Measurements from ENCODE around the gene C2. TPM values are rescaled to one million over a fixed set of nuclear protein-coding genes. Genes with fewer than 3 reads are reported as not detected.

Gene C2
- total and polyA plus RNA-seq, 4 experiments from 2014 or later, result 2.1 to 3.2 TPM; not detected in 2

DNA sequence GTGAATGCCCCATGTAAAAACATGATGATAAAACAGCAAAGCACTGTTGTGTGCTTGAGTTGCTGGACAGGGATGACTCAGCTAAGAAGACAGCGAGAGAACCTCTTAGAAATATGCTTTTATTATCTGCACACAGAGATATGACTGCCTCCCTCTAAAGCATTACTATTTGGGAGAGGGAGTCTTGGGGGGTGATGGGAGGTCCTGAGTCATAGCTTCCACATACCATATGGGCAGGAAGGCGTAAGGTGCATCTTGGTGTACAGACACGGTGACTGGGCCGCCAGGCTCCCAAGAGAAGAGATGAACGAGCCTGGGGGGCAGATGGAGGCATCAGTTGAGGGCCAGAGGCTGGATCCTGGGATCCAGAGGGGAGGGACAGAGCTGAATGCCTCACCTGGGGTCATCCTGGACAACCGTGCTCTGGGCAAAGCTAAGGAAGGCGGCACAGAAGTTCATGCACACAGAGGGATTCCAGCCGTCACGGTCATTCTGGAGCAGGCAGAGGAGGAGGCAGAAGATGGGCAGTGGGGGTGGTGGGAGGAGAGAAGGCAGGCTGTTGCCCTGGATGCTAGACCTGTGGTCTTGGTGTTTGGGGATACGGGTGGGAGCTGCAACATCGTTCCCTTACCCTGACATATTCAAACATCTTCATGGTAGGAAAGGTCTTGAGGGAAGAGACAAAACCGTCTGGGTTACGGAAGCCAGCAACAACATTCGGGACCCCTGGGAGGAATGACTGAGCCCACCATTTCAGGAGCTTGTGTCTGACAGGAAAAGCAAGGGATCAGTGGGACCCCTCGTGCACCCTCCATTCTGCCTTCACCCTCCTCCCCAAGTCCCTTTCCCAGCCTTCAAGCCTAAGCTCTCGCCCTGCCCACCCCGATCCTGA is 42.4 kb downstream of the C2 start:
- H3K4me1 ChIP-seq (ENCODE audit: insufficient read depth, low read length), result peaks cover 31% of the 10 kb centered on the region
- peak overlapping the region; percentile 89 to 100 (median 100) for H3K27ac Mint-ChIP-seq
- H3K4me3 ChIP-seq (ENCODE audit: low read length in 2 of 2), result no peak overlapping the region
- H3K4me1 Mint-ChIP-seq, result peaks cover 20 to 59% (median 31%) of the 10 kb centered on the region in 4 donors
- peaks cover 20 to 58% of the 10 kb centered on the region in 2 donors for H3K36me3 Mint-ChIP-seq
- intact Hi-C loops (cut with micrococcal nuclease), result loop anchor here (10.0 kb wide), 2 partner anchors 135 to 1305 kb away; partner anchors contain the start of genes B3GALT4, RPS18 and VPS52
- H3K27ac ChIP-seq (ENCODE audit: low read depth, low read length), result peak overlapping the region; percentile 99
- ChIA-PET POLR2A (ENCODE audit: partially characterized antibody) (interaction anchor here (2.6 to 7.5 kb wide), 3 partner anchors 11 to 226 kb away, joined by 8 to 195 read pairs (median 36); partner anchors contain the start of genes NELFE and SKIC2), CTCF (ENCODE audit: partially characterized antibody) (interaction anchor here (1.6 to 2.7 kb wide), 3 partner anchors 10 to 18 kb away, joined by 5 to 21 read pairs (median 7); partner anchors contain the start of genes NELFE and SKIC2)
- DNase-seq, result peak in 1 of 5 donors; percentile 16
- peak overlapping the region; percentile 61 to 98 (median 70) for H3K4me3 Mint-ChIP-seq
- no peaks in the 10 kb centered on the region for H3K27me3 Mint-ChIP-seq
- H3K27me3 ChIP-seq (ENCODE audit: insufficient read depth, low read length), result no peaks in the 10 kb centered on the region
- H3K36me3 ChIP-seq (ENCODE audit: insufficient read depth, low read length), result peaks cover 50% of the 10 kb centered on the region
- peaks cover 0 to 11% (median 0%) of the 10 kb centered on the region in 8 donors for H3K9me3 Mint-ChIP-seq
- H3K9me3 ChIP-seq (ENCODE audit: control insufficient read depth in 1 of 2, low read length in 2 of 2), result no peaks in the 10 kb centered on the region

DNA sequence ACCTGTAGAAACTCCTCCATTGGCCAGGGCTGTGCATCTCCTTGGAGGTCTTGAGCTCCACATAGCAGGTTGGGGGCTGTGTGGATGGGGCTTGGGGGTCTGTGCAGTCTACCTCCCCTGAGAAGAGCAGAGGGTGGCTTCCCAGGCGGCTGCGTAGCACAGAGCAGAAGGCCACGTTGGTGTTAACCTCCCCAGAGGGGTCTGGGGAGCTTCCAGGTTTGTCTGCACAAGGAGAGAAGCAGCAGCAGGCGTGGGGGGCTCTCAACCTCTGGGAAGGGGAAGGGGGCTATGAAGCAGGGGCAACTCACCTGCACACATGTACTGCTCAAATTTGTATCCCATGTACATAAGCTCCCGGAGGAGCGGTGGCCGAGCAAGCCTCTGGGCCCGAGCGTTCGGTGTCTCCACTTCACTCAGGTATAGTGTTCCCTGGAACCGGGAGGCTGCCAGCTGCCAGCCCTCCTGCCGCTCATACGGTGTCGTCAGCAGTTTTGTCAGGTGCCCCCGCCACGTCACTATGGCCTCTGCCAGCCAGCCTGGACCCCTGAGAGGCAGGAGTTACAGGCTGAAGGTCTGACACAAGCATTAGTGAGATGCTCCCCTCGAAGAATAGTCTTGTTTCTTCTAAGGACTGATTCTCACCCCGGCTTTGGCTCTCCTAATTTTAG is 43.2 kb downstream of the C2 start:
- POLR2A ChIA-PET (ENCODE audit: partially characterized antibody), result interaction anchor here (1.8 to 7.5 kb wide), 7 partner anchors 12 to 349 kb away, joined by 6 to 195 read pairs (median 17); partner anchors contain the start of genes EHMT2, GPSM3, NELFE and PRRC2A
- peak overlapping the region; percentile 99 for H3K27ac ChIP-seq (ENCODE audit: low read depth, low read length)
- Mint-ChIP-seq H3K4me1 (peaks cover 20 to 59% (median 31%) of the 10 kb centered on the region in 4 donors), H3K36me3 (peaks cover 20 to 52% of the 10 kb centered on the region in 2 donors), H3K9me3 (peaks cover 0 to 13% (median 0%) of the 10 kb centered on the region in 8 donors), H3K4me3 (peak overlapping the region; percentile 97 to 99 (median 98)), H3K27me3 (no peaks in the 10 kb centered on the region), H3K27ac (peak overlapping the region; percentile 100)
- no peaks in the 10 kb centered on the region for H3K27me3 ChIP-seq (ENCODE audit: insufficient read depth, low read length)
- intact Hi-C loops (cut with micrococcal nuclease), result loop anchor here (10.0 kb wide), 2 partner anchors 136 to 1304 kb away; partner anchors contain the start of genes B3GALT4, RPS18 and VPS52
- CTCF ChIA-PET (ENCODE audit: partially characterized antibody), result interaction anchor here (1.6 to 2.7 kb wide), 2 partner anchors 12 to 18 kb away, joined by 5 to 21 read pairs; partner anchors contain the start of genes NELFE and SKIC2
- H3K36me3 ChIP-seq (ENCODE audit: insufficient read depth, low read length), result peaks cover 46% of the 10 kb centered on the region
- peak in 1 of 5 donors; percentile 38 for DNase-seq
- peak overlapping the region in 1 of 2 donors; percentile 63 for H3K4me3 ChIP-seq (ENCODE audit: low read length in 2 of 2)
- no peaks in the 10 kb centered on the region for H3K9me3 ChIP-seq (ENCODE audit: control insufficient read depth in 1 of 2, low read length in 2 of 2)
- H3K4me1 ChIP-seq (ENCODE audit: insufficient read depth, low read length), result peaks cover 31% of the 10 kb centered on the region

GRCh38 chr6:31971279-31971992 is 43.9 kb downstream of the C2 start:
- ChIA-PET POLR2A (ENCODE audit: partially characterized antibody) (interaction anchor here (0.5 to 7.5 kb wide), 30 partner anchors 8 to 1608 kb away, joined by 3 to 195 read pairs (median 4); partner anchors contain the start of genes ATF6B, BAG6, DDX39B and EHMT2), CTCF (ENCODE audit: partially characterized antibody) (interaction anchor here (0.8 to 2.7 kb wide), 5 partner anchors 13 to 1000 kb away, joined by 3 to 21 read pairs (median 3); partner anchors contain the start of genes LY6G5C, NELFE and SKIC2)
- Histone ChIP-seq H3K9me3 (ENCODE audit: control insufficient read depth in 1 of 2, low read length in 2 of 2) (no peaks in the 10 kb centered on the region), H3K4me1 (ENCODE audit: insufficient read depth, low read length) (peaks cover 31% of the 10 kb centered on the region), H3K4me3 (ENCODE audit: low read length in 2 of 2) (peak overlapping the region; percentile 63 to 77), H3K27ac (ENCODE audit: low read depth, low read length) (peak overlapping the region; percentile 99), H3K36me3 (ENCODE audit: insufficient read depth, low read length) (peaks cover 40% of the 10 kb centered on the region), H3K27me3 (ENCODE audit: insufficient read depth, low read length) (no peaks in the 10 kb centered on the region)
- intact Hi-C loops (cut with micrococcal nuclease), result loop anchor here (10.0 kb wide), 2 partner anchors 137 to 1303 kb away; partner anchors contain the start of genes B3GALT4, RPS18 and VPS52
- H3K9me3 Mint-ChIP-seq, result peaks cover 0 to 13% (median 0%) of the 10 kb centered on the region in 8 donors
- peaks cover 20 to 59% (median 31%) of the 10 kb centered on the region in 4 donors for H3K4me1 Mint-ChIP-seq
- peak overlapping the region; percentile 97 to 99 (median 98) for H3K4me3 Mint-ChIP-seq
- peaks cover 20 to 48% of the 10 kb centered on the region in 2 donors for H3K36me3 Mint-ChIP-seq
- H3K27ac Mint-ChIP-seq, result peak overlapping the region; percentile 100
- peak in 1 of 5 donors; percentile 37 for DNase-seq
- no peaks in the 10 kb centered on the region for H3K27me3 Mint-ChIP-seq

GRCh38 chr6:31971993-31972708 is 44.6 kb downstream of the C2 start, which contains the start of gene DXO:
Gene DXO, minus strand, starts transcription at chr6:31972138. Its CDS starts 463 bp downstream, at chr6:31971675.
- Mint-ChIP-seq H3K36me3 (peaks cover 20 to 41% of the 10 kb centered on the region in 2 donors), H3K27ac (peak within 1 kb of the TSS; percentile 100), H3K4me1 (peaks cover 21 to 58% (median 32%) of the 10 kb centered on the region in 4 donors), H3K27me3 (no peaks in the 10 kb centered on the region), H3K4me3 (peak within 1 kb of the TSS; percentile 97 to 99 (median 98)), H3K9me3 (peaks cover 0 to 13% (median 0%) of the 10 kb centered on the region in 8 donors)
- Histone ChIP-seq H3K36me3 (ENCODE audit: insufficient read depth, low read length) (peaks cover 32% of the 10 kb centered on the region), H3K27me3 (ENCODE audit: insufficient read depth, low read length) (no peaks in the 10 kb centered on the region), H3K4me3 (ENCODE audit: low read length in 2 of 2) (peak within 1 kb of the TSS; percentile 63 to 77), H3K4me1 (ENCODE audit: insufficient read depth, low read length) (peaks cover 31% of the 10 kb centered on the region), H3K27ac (ENCODE audit: low read depth, low read length) (peak within 1 kb of the TSS; percentile 99), H3K9me3 (ENCODE audit: control insufficient read depth in 1 of 2, low read length in 2 of 2) (no peaks in the 10 kb centered on the region)
- intact Hi-C loops (cut with micrococcal nuclease), result loop anchor here (1.0 to 10.0 kb wide), 3 partner anchors 13 to 1303 kb away; partner anchors contain the start of genes B3GALT4, RPS18, SKIC2 and VPS52
- POLR2A ChIA-PET (ENCODE audit: partially characterized antibody), result interaction anchor here (0.5 to 7.5 kb wide), 34 partner anchors 8 to 1607 kb away, joined by 3 to 195 read pairs (median 4); partner anchors contain the start of genes ABHD16A, ATF6B, BAG6 and DDX39B
- peak; percentile 99 to 100 (median 99) for DNase-seq
- CTCF ChIA-PET (ENCODE audit: partially characterized antibody), result interaction anchor here (0.8 to 2.7 kb wide), 4 partner anchors 14 to 1000 kb away, joined by 3 to 21 read pairs (median 3); partner anchors contain the start of genes LY6G5C, NELFE and SKIC2

- Histone ChIP-seq H3K27ac (ENCODE audit: low read depth, low read length) (peak overlapping the region; percentile 99), H3K36me3 (ENCODE audit: insufficient read depth, low read length) (peaks cover 26% of the 10 kb centered on the region), H3K4me3 (ENCODE audit: low read length in 2 of 2) (peak overlapping the region; percentile 63 to 77), H3K4me1 (ENCODE audit: insufficient read depth, low read length) (peaks cover 31% of the 10 kb centered on the region), H3K9me3 (ENCODE audit: control insufficient read depth in 1 of 2, low read length in 2 of 2) (no peaks in the 10 kb centered on the region), H3K27me3 (ENCODE audit: insufficient read depth, low read length) (no peaks in the 10 kb centered on the region)
- no peak for DNase-seq
- H3K27me3 Mint-ChIP-seq, result no peaks in the 10 kb centered on the region
- peak overlapping the region; percentile 97 to 99 (median 98) for H3K4me3 Mint-ChIP-seq
- ChIA-PET POLR2A (ENCODE audit: partially characterized antibody) (interaction anchor here (0.6 to 7.5 kb wide), 21 partner anchors 9 to 1232 kb away, joined by 3 to 195 read pairs (median 7); partner anchors contain the start of genes ABHD16A, BAG6, EHMT2 and GPANK1), CTCF (ENCODE audit: partially characterized antibody) (interaction anchor here (1.1 to 2.7 kb wide), 2 partner anchors 15 to 215 kb away, joined by 3 to 21 read pairs; partner anchors contain the start of genes NELFE and SKIC2)
- peaks cover 13 to 34% of the 10 kb centered on the region in 2 donors for H3K36me3 Mint-ChIP-seq
- intact Hi-C loops (cut with micrococcal nuclease), result loop anchor here (1.0 to 10.0 kb wide), 3 partner anchors 14 to 1302 kb away; partner anchors contain the start of genes B3GALT4, RPS18, SKIC2 and VPS52
- peaks cover 0 to 14% (median 0%) of the 10 kb centered on the region in 8 donors for H3K9me3 Mint-ChIP-seq
- H3K27ac Mint-ChIP-seq, result peak overlapping the region; percentile 100
- H3K4me1 Mint-ChIP-seq, result peaks cover 21 to 51% (median 32%) of the 10 kb centered on the region in 4 donors
Observed at GRCh38 chr6:31972709-31973350, 45.3 kb downstream of the C2 start.
